Measurements from ENCODE around the gene TOP1. TPM values are rescaled to one million over a fixed set of nuclear protein-coding genes. Genes with fewer than 3 reads are reported as not detected.

TOP1 gene
- total and polyA plus RNA-seq, 2 donors from 2014 or later: 23.4 to 49.9 TPM

DNA sequence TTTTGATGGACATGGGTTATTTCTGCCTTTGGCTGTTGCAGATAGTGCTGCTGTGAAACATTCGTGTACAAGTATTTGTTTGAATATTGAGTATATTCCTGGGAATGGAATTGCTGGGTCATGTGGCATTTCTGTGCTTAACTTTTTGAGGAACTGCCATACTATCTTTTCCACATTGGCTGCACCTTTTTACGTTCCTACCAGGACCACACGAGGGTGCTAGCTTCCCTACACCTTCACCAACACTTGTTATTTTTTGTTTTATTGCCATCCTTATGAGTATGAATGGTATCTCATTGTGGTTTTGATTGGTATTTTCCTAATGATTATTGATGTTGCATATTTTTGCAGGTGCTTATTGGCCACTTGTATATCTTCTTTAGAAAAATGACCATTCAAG is 60.9 kb downstream of the TOP1 start:
- Histone ChIP-seq H3K27ac (ENCODE audit: low read depth in 2 of 2, low read length in 2 of 2) (no peak overlapping the region), H3K36me3 (ENCODE audit: control insufficient read depth in 2 of 3, insufficient read depth in 3 of 3, low read length in 3 of 3) (peaks cover 8 to 25% (median 23%) of the 10 kb centered on the region in 3 donors), H3K4me3 (ENCODE audit: low read length in 3 of 3) (no peak overlapping the region), H3K27me3 (ENCODE audit: control insufficient read depth, insufficient read depth, low read length) (no peaks in the 10 kb centered on the region), H3K9me3 (ENCODE audit: control insufficient read depth in 2 of 3, insufficient read depth in 1 of 3, low read length in 3 of 3) (no peaks in the 10 kb centered on the region), H3K9ac (ENCODE audit: low read length in 3 of 3) (no peak overlapping the region), H3K4me1 (ENCODE audit: control insufficient read depth in 2 of 3, insufficient read depth in 2 of 3, low read depth in 1 of 3, low read length in 3 of 3) (peaks cover 0 to 2% (median 0%) of the 10 kb centered on the region in 3 donors)
- TF ChIP-seq, protein P1, sequence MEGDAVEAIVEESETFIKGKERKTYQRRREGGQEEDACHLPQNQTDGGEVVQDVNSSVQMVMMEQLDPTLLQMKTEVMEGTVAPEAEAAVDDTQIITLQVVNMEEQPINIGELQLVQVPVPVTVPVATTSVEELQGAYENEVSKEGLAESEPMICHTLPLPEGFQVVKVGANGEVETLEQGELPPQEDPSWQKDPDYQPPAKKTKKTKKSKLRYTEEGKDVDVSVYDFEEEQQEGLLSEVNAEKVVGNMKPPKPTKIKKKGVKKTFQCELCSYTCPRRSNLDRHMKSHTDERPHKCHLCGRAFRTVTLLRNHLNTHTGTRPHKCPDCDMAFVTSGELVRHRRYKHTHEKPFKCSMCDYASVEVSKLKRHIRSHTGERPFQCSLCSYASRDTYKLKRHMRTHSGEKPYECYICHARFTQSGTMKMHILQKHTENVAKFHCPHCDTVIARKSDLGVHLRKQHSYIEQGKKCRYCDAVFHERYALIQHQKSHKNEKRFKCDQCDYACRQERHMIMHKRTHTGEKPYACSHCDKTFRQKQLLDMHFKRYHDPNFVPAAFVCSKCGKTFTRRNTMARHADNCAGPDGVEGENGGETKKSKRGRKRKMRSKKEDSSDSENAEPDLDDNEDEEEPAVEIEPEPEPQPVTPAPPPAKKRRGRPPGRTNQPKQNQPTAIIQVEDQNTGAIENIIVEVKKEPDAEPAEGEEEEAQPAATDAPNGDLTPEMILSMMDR (IDR thresholded peaks at IDR 0.05; ENCODE audit: borderline replicate concordance, extremely low read depth, insufficient read depth): no peak
- intact Hi-C loops (cut with DNase I): no loop called here
- no peak for FAIRE-seq
- DNase-seq: no peak

DNA sequence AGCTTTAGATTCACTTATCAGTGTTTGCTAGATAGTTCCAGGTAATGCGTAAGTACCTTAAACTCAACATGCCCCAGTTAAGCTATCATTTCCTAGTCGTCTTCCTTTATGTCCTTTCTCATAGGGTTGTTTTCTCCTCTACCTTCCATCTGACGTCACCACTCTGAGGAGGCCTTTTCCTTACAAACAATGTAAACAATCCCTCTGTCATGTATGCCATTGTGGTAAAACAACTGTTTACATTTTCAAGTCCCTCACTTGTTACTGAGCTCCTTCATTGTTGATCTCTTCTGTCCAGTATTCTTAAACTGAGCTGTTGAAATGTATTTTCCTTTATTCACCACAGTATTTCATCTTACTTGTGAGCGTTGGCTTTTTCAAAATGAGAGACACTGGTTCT is 63.3 kb downstream of the TOP1 start:
- no peak for DNase-seq
- intact Hi-C loops (cut with DNase I): loop anchor here (10.0 kb wide), 1 partner anchor 107 kb away; no protein-coding TSS in a partner anchor
- no peaks in the 10 kb centered on the region for H3K27me3 ChIP-seq (ENCODE audit: control insufficient read depth, insufficient read depth, low read length)
- H3K36me3 ChIP-seq (ENCODE audit: control insufficient read depth in 2 of 3, insufficient read depth in 3 of 3, low read length in 3 of 3): peaks cover 5 to 26% (median 17%) of the 10 kb centered on the region in 3 donors
- no peak for FAIRE-seq
- TF ChIP-seq, protein P1 (IDR thresholded peaks at IDR 0.05; ENCODE audit: borderline replicate concordance, extremely low read depth, insufficient read depth): no peak
- no peak overlapping the region for H3K4me3 ChIP-seq (ENCODE audit: low read length in 3 of 3)
- no peak overlapping the region for H3K27ac ChIP-seq (ENCODE audit: low read depth in 2 of 2, low read length in 2 of 2)
- no peaks in the 10 kb centered on the region for H3K9me3 ChIP-seq (ENCODE audit: control insufficient read depth in 2 of 3, insufficient read depth in 1 of 3, low read length in 3 of 3)
- no peaks in the 10 kb centered on the region for H3K4me1 ChIP-seq (ENCODE audit: control insufficient read depth in 2 of 3, insufficient read depth in 2 of 3, low read depth in 1 of 3, low read length in 3 of 3)
- H3K9ac ChIP-seq (ENCODE audit: low read length in 3 of 3): no peak overlapping the region

DNA sequence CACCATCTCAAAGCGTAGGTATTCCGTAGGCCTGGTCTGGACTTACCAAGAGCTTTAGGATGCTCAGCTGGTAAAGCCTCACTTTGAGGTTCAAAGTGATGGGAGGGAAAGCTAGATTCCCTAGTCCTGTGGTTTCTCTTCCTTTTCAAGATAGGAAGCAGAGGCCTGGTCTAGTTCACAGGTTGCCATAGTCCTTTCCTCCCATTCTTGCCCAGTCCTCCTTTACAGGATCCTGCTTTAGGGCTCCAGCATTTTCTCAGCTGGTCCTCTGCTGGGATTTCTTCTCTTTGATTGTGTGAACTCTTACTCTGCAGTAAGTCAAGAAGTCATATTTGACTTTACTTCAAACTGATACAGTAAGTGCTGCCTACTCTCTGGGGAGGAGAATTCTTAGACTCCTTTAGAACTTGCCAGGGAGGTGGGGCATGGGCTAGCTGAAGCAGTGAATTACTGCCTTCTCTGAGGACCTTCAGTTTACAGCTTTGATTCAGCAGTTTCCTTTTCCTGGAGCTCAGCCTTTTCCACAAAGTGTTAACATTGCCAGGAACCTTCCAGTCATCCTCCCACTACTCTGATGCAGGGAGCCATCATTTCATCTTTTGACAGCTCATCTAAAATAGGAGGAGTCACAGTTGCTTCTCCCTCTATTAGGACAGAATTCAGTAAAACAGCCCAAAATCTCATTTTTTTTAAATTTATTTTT is 65.9 kb downstream of the TOP1 start:
- DNase-seq: peak in 1 of 5 donors; percentile 13
- Histone ChIP-seq H3K4me1 (ENCODE audit: control insufficient read depth in 2 of 3, insufficient read depth in 2 of 3, low read depth in 1 of 3, low read length in 3 of 3) (no peaks in the 10 kb centered on the region), H3K36me3 (ENCODE audit: control insufficient read depth in 2 of 3, insufficient read depth in 3 of 3, low read length in 3 of 3) (peaks cover 7 to 49% (median 30%) of the 10 kb centered on the region in 3 donors), H3K9me3 (ENCODE audit: control insufficient read depth in 2 of 3, insufficient read depth in 1 of 3, low read length in 3 of 3) (no peaks in the 10 kb centered on the region), H3K27ac (ENCODE audit: low read depth in 2 of 2, low read length in 2 of 2) (no peak overlapping the region), H3K4me3 (ENCODE audit: low read length in 3 of 3) (no peak overlapping the region), H3K9ac (ENCODE audit: low read length in 3 of 3) (no peak overlapping the region), H3K27me3 (ENCODE audit: control insufficient read depth, insufficient read depth, low read length) (no peaks in the 10 kb centered on the region)
- TF ChIP-seq, protein P1 (IDR thresholded peaks at IDR 0.05; ENCODE audit: borderline replicate concordance, extremely low read depth, insufficient read depth): no peak
- intact Hi-C loops (cut with DNase I): loop anchor here (10.0 kb wide), 1 partner anchor 110 kb away; no protein-coding TSS in a partner anchor
- no peak for FAIRE-seq
